GM23248 (cell line): ENCODE measurements around the gene WDR19. TPM values are rescaled to one million over a fixed set of nuclear protein-coding genes. Genes with fewer than 3 reads are reported as not detected.
A peak's percentile ranks its signal among the peaks of the same experiment; 100 is the strongest.

Experiments used
- DNase-seq: peaks from one replicate; pipeline ENCODE4 v3.0.0-alpha.2; 2015
- H2AFZ ChIP-seq: fragments of 200-600 bp; sonication (generic); 2 replicates; pipeline ENCODE4 v1.6.1; 2016; ENCODE audit warnings: antibody characterized with exemption
- H3F3A ChIP-seq: fragments of 200-600 bp; sonication (generic); 2 replicates; pipeline ENCODE4 v1.6.1; 2016; ENCODE audit warnings: mild to moderate bottlenecking, antibody characterized with exemption, mixed run types; ENCODE audit not compliant: insufficient read depth
- H3K27ac ChIP-seq: fragments of 200-600 bp; sonication (generic); 2 replicates; pipeline ENCODE4 v1.5.1; 2016; ENCODE audit warnings: mild to moderate bottlenecking
- H3K27me3 ChIP-seq: fragments of 200-600 bp; sonication (generic); replicated peaks from 2 replicates; pipeline ENCODE4 v1.6.1; 2016; ENCODE audit warnings: mild to moderate bottlenecking; ENCODE audit not compliant: insufficient read depth
- H3K36me3 ChIP-seq: fragments of 200-600 bp; sonication (generic); 2 replicates; pipeline ENCODE4 v1.6.1; 2016; ENCODE audit warnings: low read depth, mild to moderate bottlenecking
- H3K4me1 ChIP-seq: fragments of 200-600 bp; sonication (generic); 2 replicates; pipeline ENCODE4 v1.6.1; 2016; ENCODE audit warnings: mild to moderate bottlenecking; ENCODE audit not compliant: insufficient read depth
- H3K4me2 ChIP-seq: fragments of 200-600 bp; sonication (generic); one replicate; pipeline ENCODE4 v1.6.1; 2016; ENCODE audit warnings: mild to moderate bottlenecking; ENCODE audit not compliant: unreplicated experiment
- H3K4me3 ChIP-seq: fragments of 200-600 bp; sonication (generic); 2 replicates; pipeline ENCODE4 v1.5.1; 2016; ENCODE audit warnings: mild to moderate bottlenecking
- H3K79me2 ChIP-seq: fragments of 200-600 bp; sonication (generic); 2 replicates; pipeline ENCODE4 v1.6.1; 2016; ENCODE audit warnings: mild to moderate bottlenecking; ENCODE audit not compliant: insufficient read depth
- H3K9ac ChIP-seq: fragments of 200-600 bp; sonication (generic); 2 replicates; pipeline ENCODE4 v1.6.1; 2016; ENCODE audit warnings: mild to moderate bottlenecking
- H3K9me2 ChIP-seq: fragments of 200-600 bp; sonication (generic); 2 replicates; pipeline ENCODE4 v1.6.1; 2016; ENCODE audit warnings: mixed run types, mild to moderate bottlenecking, moderate library complexity; ENCODE audit not compliant: insufficient read depth
- H3K9me3 ChIP-seq: fragments of 200-600 bp; sonication (generic); one replicate; pipeline ENCODE4 v1.6.1; 2017; ENCODE audit warnings: low read depth
- H4K20me1 ChIP-seq: fragments of 200-600 bp; sonication (generic); 2 replicates; pipeline ENCODE4 v1.6.0; 2016; ENCODE audit not compliant: insufficient read depth
- EZH2 ChIP-seq: fragments of 200-600 bp; sonication (generic); IDR thresholded peaks from 2 replicates; pipeline ENCODE4 v1.6.1; 2018; ENCODE audit warnings: antibody characterized with exemption, mild to moderate bottlenecking; ENCODE audit not compliant: insufficient read depth, poor library complexity, severe bottlenecking
- EZH2phosphoT487 ChIP-seq: fragments of 200-600 bp; sonication (generic); IDR thresholded peaks from 2 replicates; pipeline ENCODE4 v1.6.1; 2018; ENCODE audit warnings: antibody characterized with exemption, moderate library complexity, mild to moderate bottlenecking, low read depth; ENCODE audit not compliant: insufficient read depth
- WGBS, 2 experiments: methylation state at CpG; one replicate each; pipeline ENCODE4 v1.1.6; 2015 to 2017; ENCODE audit warnings: low lambda C conversion rate in 2 of 2, low coverage in 1 of 2; ENCODE audit errors: missing lambda C conversion rate in 2 of 2; 5-methylcytosine and 5-hydroxymethylcytosine counted together
- in situ Hi-C: fragments of 300-500 bp; cut with MboI; formaldehyde crosslinking; loops from 2 replicates; pipeline ENCODE4 v1.15.0; 2020
- polyA plus RNA-seq: library from polyadenylated mRNA; unstranded; fragments of >200 nt; fragmentation: Nextera tagmentation; extraction: Ambion mirVana; gene quantifications from 2 replicates; pipeline ENCODE4 v1.2.1, GENCODE V29; 2016
- total RNA-seq: library from RNA; depleted of rRNA; stranded (reverse); fragments of >200 nt; shearing (Covaris generic); gene quantifications from 2 replicates; pipeline ENCODE4 v1.2.3, GENCODE V29; 2014

The WDR19 gene
- total and polyA plus RNA-seq, 2 experiments from 2014 or later, result 17.3 to 23.7 TPM

GRCh38 chr4:39308611-39309010, 126.3 kb downstream of the WDR19 start:
- WGBS, 2 experiments, result 87 to 93% methylated on average over 6 of the region's 6 CpGs
- H2AFZ ChIP-seq, result no peak overlapping the region
- H3K27ac ChIP-seq, result no peak overlapping the region
- H3K4me2 ChIP-seq, result no peak overlapping the region
- H3K79me2 ChIP-seq, result peaks cover 4% of the 10 kb centered on the region; the same call in 1 of the 2 replicates
- H3K9me2 ChIP-seq, result no peaks in the 10 kb centered on the region
- in situ Hi-C loops, result no loop called here
- no peaks in the 10 kb centered on the region for H4K20me1 ChIP-seq
- H3K4me3 ChIP-seq, result no peak overlapping the region
- H3F3A ChIP-seq, result no peaks in the 10 kb centered on the region
- no peaks in the 10 kb centered on the region for H3K9me3 ChIP-seq
- no peak for DNase-seq
- H3K4me1 ChIP-seq, result no peaks in the 10 kb centered on the region
- peaks cover 35% of the 10 kb centered on the region for H3K36me3 ChIP-seq
- H3K27me3 ChIP-seq, result no peaks in the 10 kb centered on the region
- H3K9ac ChIP-seq, result no peak overlapping the region
- TF ChIP-seq EZH2phosphoT487 (no peak), EZH2 (no peak)

- Histone ChIP-seq H3K4me3 (no peak overlapping the region), H3K9me2 (no peaks in the 10 kb centered on the region), H3F3A (no peaks in the 10 kb centered on the region), H3K27me3 (no peaks in the 10 kb centered on the region), H4K20me1 (no peaks in the 10 kb centered on the region), H2AFZ (no peak overlapping the region), H3K9ac (no peak overlapping the region), H3K9me3 (no peaks in the 10 kb centered on the region), H3K79me2 (peaks cover 7% of the 10 kb centered on the region; the same call in 1 of the 2 replicates), H3K27ac (no peak overlapping the region), H3K4me1 (no peaks in the 10 kb centered on the region), H3K4me2 (no peak overlapping the region), H3K36me3 (peaks cover 21% of the 10 kb centered on the region)
- in situ Hi-C loops, result no loop called here
- 52 to 54% methylated on average over 4 of the region's 4 CpGs for WGBS, 2 experiments
- TF ChIP-seq EZH2phosphoT487, result no peak
- TF ChIP-seq EZH2, result no peak
- DNase-seq, result no peak
Measured at GRCh38 chr4:39312816-39313215, 130.5 kb downstream of the WDR19 start.

GRCh38 chr4:39319676-39320075, 137.3 kb downstream of the WDR19 start:
- Histone ChIP-seq H2AFZ (0 out of 2 replicates have a peak overlapping the region, but pooled peaks have one; percentile 0), H3K9me3 (no peaks in the 10 kb centered on the region), H3K9ac (peak overlapping the region; percentile 1; the same call in 1 of the 2 replicates), H3F3A (peaks cover 20% of the 10 kb centered on the region), H3K27me3 (no peaks in the 10 kb centered on the region), H4K20me1 (no peaks in the 10 kb centered on the region; the same call in 1 of the 2 replicates), H3K27ac (peak overlapping the region; percentile 70), H3K4me2 (peak overlapping the region; percentile 61), H3K79me2 (peaks cover 16% of the 10 kb centered on the region; the same call in 1 of the 2 replicates), H3K36me3 (peaks cover 5% of the 10 kb centered on the region), H3K9me2 (no peaks in the 10 kb centered on the region), H3K4me3 (0 out of 2 replicates have a peak overlapping the region, but pooled peaks have one; percentile 8), H3K4me1 (peaks cover 23% of the 10 kb centered on the region)
- WGBS, 2 experiments, result 36 to 40% methylated on average over 4 of the region's 4 CpGs
- in situ Hi-C loops, result no loop called here
- TF ChIP-seq EZH2 (no peak), EZH2phosphoT487 (no peak)
- peak; percentile 91 for DNase-seq

- H3F3A ChIP-seq, result peaks cover 20% of the 10 kb centered on the region
- peak; percentile 55 for DNase-seq
- no peaks in the 10 kb centered on the region; the same call in 1 of the 2 replicates for H4K20me1 ChIP-seq
- H2AFZ ChIP-seq, result no peak overlapping the region
- H3K27ac ChIP-seq, result peak overlapping the region; percentile 70
- H3K4me3 ChIP-seq, result no peak overlapping the region
- peaks cover 5% of the 10 kb centered on the region for H3K36me3 ChIP-seq
- no peaks in the 10 kb centered on the region for H3K9me3 ChIP-seq
- H3K4me1 ChIP-seq, result peaks cover 23% of the 10 kb centered on the region
- peak overlapping the region; percentile 1; the same call in 1 of the 2 replicates for H3K9ac ChIP-seq
- peaks cover 16% of the 10 kb centered on the region; the same call in 1 of the 2 replicates for H3K79me2 ChIP-seq
- no peaks in the 10 kb centered on the region for H3K9me2 ChIP-seq
- no peaks in the 10 kb centered on the region for H3K27me3 ChIP-seq
- peak overlapping the region; percentile 61 for H3K4me2 ChIP-seq
- TF ChIP-seq EZH2 (no peak), EZH2phosphoT487 (no peak)
- in situ Hi-C loops, result no loop called here
Measured at GRCh38 chr4:39320381-39321115, 138.2 kb downstream of the WDR19 start.
